Neuronal stem cell (in vitro differentiated cells): Measurements from ENCODE around the gene PLPP7.
"Not testable (repeated sequence)": the region's sequence is repeated elsewhere in the genome, so short reads cannot be mapped to it uniquely, and the experiment has no call there.

Source experiments
- DNase-seq: peaks from one replicate; pipeline ENCODE4 v3.0.0-alpha.2; 2013; ENCODE audit warnings: low spot score
- H2AFZ ChIP-seq: one replicate; pipeline ENCODE4 v1.6.1; 2013; ENCODE audit warnings: mild to moderate bottlenecking, low read length, inconsistent platforms
- H2AK5ac ChIP-seq: 2 replicates; pipeline ENCODE4 v1.6.1; 2013; ENCODE audit warnings: low read depth, mild to moderate bottlenecking, inconsistent platforms, low read length, moderate library complexity, mixed read lengths
- H2BK120ac ChIP-seq: 2 replicates; pipeline ENCODE4 v1.6.1; 2013; ENCODE audit warnings: low read depth, mild to moderate bottlenecking, inconsistent platforms, low read length, moderate library complexity, mixed read lengths
- H2BK12ac ChIP-seq: one replicate; pipeline ENCODE4 v1.6.1; 2013; ENCODE audit warnings: low read length, inconsistent platforms
- H2BK15ac ChIP-seq: 2 replicates; pipeline ENCODE4 v1.6.1; 2013; ENCODE audit warnings: mild to moderate bottlenecking, low read length, inconsistent platforms, mixed read lengths
- H2BK5ac ChIP-seq: one replicate; pipeline ENCODE4 v1.6.1; 2013; ENCODE audit warnings: inconsistent platforms, mild to moderate bottlenecking, low read length, moderate library complexity
- H3K14ac ChIP-seq: one replicate; pipeline ENCODE4 v1.6.1; 2013; ENCODE audit warnings: low read length, inconsistent platforms
- H3K18ac ChIP-seq: 2 replicates; pipeline ENCODE4 v1.6.1; 2013; ENCODE audit warnings: low read length, inconsistent platforms
- H3K23ac ChIP-seq: 2 replicates; pipeline ENCODE4 v1.6.1; 2013; ENCODE audit warnings: low read depth, mild to moderate bottlenecking, mixed read lengths, low read length, inconsistent platforms; ENCODE audit not compliant: poor library complexity
- H3K27ac ChIP-seq: replicated peaks from 3 replicates; pipeline ENCODE4 v1.5.1; 2013; ENCODE audit warnings: low read length, inconsistent platforms
- H3K27me3 ChIP-seq, 3 experiments: 2 replicates each; pipeline ENCODE4 v1.6.1; 2013; ENCODE audit warnings: low read length in 3 of 3, mild to moderate bottlenecking in 2 of 3, inconsistent platforms in 1 of 3, low read depth in 1 of 3, mixed read lengths in 1 of 3, moderate library complexity in 1 of 3; ENCODE audit not compliant: control insufficient read depth in 3 of 3, insufficient read depth in 3 of 3
- H3K36me3 ChIP-seq, 2 donors: replicated peaks in 1 of 2; 2 replicates each; pipeline ENCODE4 v1.6.1; 2013; ENCODE audit warnings: low read length in 2 of 2; ENCODE audit not compliant: control insufficient read depth in 2 of 2, insufficient read depth in 2 of 2
- H3K4ac ChIP-seq: 2 replicates; pipeline ENCODE4 v1.6.1; 2013; ENCODE audit warnings: inconsistent platforms, mild to moderate bottlenecking, low read length, moderate library complexity
- H3K4me1 ChIP-seq, 2 donors: 1 replicate in 1 of 2; 2 replicates in 1 of 2; pipeline ENCODE4 v1.6.1; 2013; ENCODE audit warnings: low read length in 2 of 2, low read depth in 1 of 2; ENCODE audit not compliant: control insufficient read depth in 2 of 2, insufficient read depth in 1 of 2
- H3K4me2 ChIP-seq: one replicate; pipeline ENCODE4 v1.6.1; 2013; ENCODE audit warnings: mild to moderate bottlenecking, low read length, inconsistent platforms; ENCODE audit not compliant: insufficient read depth, poor library complexity, severe bottlenecking
- H3K4me3 ChIP-seq, 2 donors: 2 replicates each; pipeline ENCODE4 v1.5.1; 2013; ENCODE audit warnings: low read length in 2 of 2, mild to moderate bottlenecking in 2 of 2, inconsistent platforms in 1 of 2, moderate library complexity in 1 of 2
- H3K79me1 ChIP-seq: one replicate; pipeline ENCODE4 v1.6.1; 2013; ENCODE audit warnings: low read depth, mild to moderate bottlenecking, inconsistent platforms, low read length, moderate library complexity
- H3K9ac ChIP-seq: one replicate; pipeline ENCODE4 v1.6.1; 2013; ENCODE audit warnings: mild to moderate bottlenecking, low read depth, low read length, inconsistent platforms; ENCODE audit not compliant: poor library complexity
- H3K9me3 ChIP-seq, 2 donors: replicated peaks in 1 of 2; 2 replicates each; pipeline versions ENCODE3 to v1.6.1; 2013; ENCODE audit warnings: low read length in 2 of 2, mild to moderate bottlenecking in 2 of 2, inconsistent platforms in 1 of 2, low read depth in 1 of 2, mixed read lengths in 1 of 2, moderate library complexity in 1 of 2; ENCODE audit not compliant: control insufficient read depth in 2 of 2, insufficient read depth in 1 of 2
- H4K8ac ChIP-seq: one replicate; pipeline ENCODE4 v1.6.1; 2013; ENCODE audit warnings: low read depth, mild to moderate bottlenecking, inconsistent platforms, low read length, moderate library complexity
- H4K91ac ChIP-seq: one replicate; pipeline ENCODE4 v1.6.1; 2013; ENCODE audit warnings: low read length, low read depth, mild to moderate bottlenecking, inconsistent platforms; ENCODE audit not compliant: poor library complexity
- WGBS, 2 donors: extraction: QIAGEN DNeasy Blood & Tissue Kit; methylation state at CpG; one replicate each; pipeline ENCODE4 v1.1.7; 2013; ENCODE audit warnings: missing lambda C conversion rate in 2 of 2, mixed read lengths in 1 of 2; ENCODE audit not compliant: insufficient read length in 2 of 2, insufficient replicate concordance in 1 of 2; ENCODE audit errors: extremely low coverage in 2 of 2; 5-methylcytosine and 5-hydroxymethylcytosine counted together

Gene PLPP7

GRCh38 chr9:131270171-131271015 is 19.1 kb upstream of the PLPP7 start:
- Histone ChIP-seq H2AFZ (peak overlapping the region; percentile 73), H3K14ac (no peak overlapping the region), H3K9me3 (no peaks in the 10 kb centered on the region), H2BK12ac (no peak overlapping the region), H3K23ac (peak overlapping the region; percentile 94), H3K27ac (no peak overlapping the region), H2BK5ac (no peak overlapping the region), H3K4me3 (no peak overlapping the region), H3K4me1 (peaks cover 11 to 13% of the 10 kb centered on the region in 2 donors), H3K9ac (no peak overlapping the region), H3K27me3 (peaks cover 0 to 5% (median 0%) of the 10 kb centered on the region in 3 experiments), H2BK15ac (peak overlapping the region; percentile 79), H3K4me2 (no peak overlapping the region), H4K91ac (no peak overlapping the region), H3K79me1 (no peaks in the 10 kb centered on the region), H2AK5ac (peak overlapping the region; percentile 8), H4K8ac (no peak overlapping the region), H2BK120ac (no peak overlapping the region), H3K4ac (no peak overlapping the region), H3K36me3 (no peaks in the 10 kb centered on the region), H3K18ac (peak overlapping the region; percentile 80)
- no CpG with 5 or more reads among the region's 20 CpGs for WGBS, 2 donors
- DNase-seq = no peak

DNA sequence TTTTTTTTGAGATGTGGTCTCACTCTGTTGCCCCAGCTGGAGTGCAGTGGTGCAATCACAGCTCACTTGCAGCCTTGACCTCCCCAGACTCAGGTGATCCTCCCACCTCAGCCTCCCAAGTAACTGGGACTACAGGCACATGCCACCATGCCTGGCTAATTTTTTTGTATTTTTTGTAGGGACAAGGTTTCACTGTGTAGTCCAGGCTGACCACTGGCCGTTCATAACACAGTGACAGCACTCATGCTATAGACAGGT is 18.6 kb upstream of the PLPP7 start:
- H2BK5ac ChIP-seq, H2BK15ac ChIP-seq, H3K4me2 ChIP-seq, H3K36me3 ChIP-seq, H2BK12ac ChIP-seq, H3K18ac ChIP-seq, H3K9ac ChIP-seq, H2BK120ac ChIP-seq, DNase-seq, H3K79me1 ChIP-seq, H3K9me3 ChIP-seq, H2AFZ ChIP-seq, H3K4me3 ChIP-seq, H4K91ac ChIP-seq, H4K8ac ChIP-seq, H2AK5ac ChIP-seq, H3K23ac ChIP-seq, H3K27ac ChIP-seq, H3K14ac ChIP-seq, H3K4ac ChIP-seq: not testable (repeated sequence)
- peaks cover 3 to 11% (median 6%) of the 10 kb centered on the region in 3 experiments for H3K27me3 ChIP-seq
- H3K4me1 ChIP-seq = peaks cover 11 to 14% of the 10 kb centered on the region in 2 donors
- no CpG with 5 or more reads among the region's 1 CpG for WGBS, 2 donors

DNA sequence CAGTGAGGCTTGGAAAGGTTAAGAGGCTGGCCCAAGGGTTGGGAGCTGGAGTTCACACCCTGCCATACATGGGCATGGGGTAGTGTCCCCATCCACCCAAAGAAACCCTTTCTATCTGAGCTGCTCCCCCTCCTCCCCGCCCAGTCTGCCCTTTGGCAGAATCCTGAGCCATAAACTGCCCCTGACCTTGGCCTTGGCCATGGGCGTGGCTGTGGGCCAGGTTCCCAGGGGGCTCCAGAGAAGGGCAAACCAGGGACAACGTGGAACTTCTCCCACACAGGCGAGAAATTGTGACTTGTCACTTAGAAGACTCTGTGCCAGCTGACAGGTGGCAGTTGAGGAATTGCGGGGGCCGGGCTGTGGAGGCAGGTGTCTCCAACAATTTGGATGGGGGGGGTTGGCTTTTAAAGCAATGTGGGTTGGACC is 18.0 kb upstream of the PLPP7 start:
- H3K14ac ChIP-seq = no peak overlapping the region
- no peak overlapping the region for H2BK15ac ChIP-seq
- no CpG with 5 or more reads among the region's 6 CpGs for WGBS, 2 donors
- H2BK12ac ChIP-seq = no peak overlapping the region
- H3K9ac ChIP-seq = no peak overlapping the region
- no peaks in the 10 kb centered on the region for H3K9me3 ChIP-seq
- no peak overlapping the region for H3K4me3 ChIP-seq
- no peak overlapping the region for H2BK120ac ChIP-seq
- no peak overlapping the region for H2AFZ ChIP-seq
- H3K27ac ChIP-seq = no peak overlapping the region
- DNase-seq = no peak
- H3K36me3 ChIP-seq = no peaks in the 10 kb centered on the region
- H3K18ac ChIP-seq = no peak overlapping the region
- no peak overlapping the region for H3K4ac ChIP-seq
- H4K91ac ChIP-seq = no peak overlapping the region
- H3K79me1 ChIP-seq = no peaks in the 10 kb centered on the region
- peaks cover 4 to 17% (median 11%) of the 10 kb centered on the region in 3 experiments for H3K27me3 ChIP-seq
- peak overlapping the region; percentile 76 for H3K23ac ChIP-seq
- H3K4me2 ChIP-seq = no peak overlapping the region
- no peak overlapping the region for H4K8ac ChIP-seq
- no peak overlapping the region for H2BK5ac ChIP-seq
- H2AK5ac ChIP-seq = no peak overlapping the region
- peaks cover 11 to 16% of the 10 kb centered on the region in 2 donors for H3K4me1 ChIP-seq

DNA sequence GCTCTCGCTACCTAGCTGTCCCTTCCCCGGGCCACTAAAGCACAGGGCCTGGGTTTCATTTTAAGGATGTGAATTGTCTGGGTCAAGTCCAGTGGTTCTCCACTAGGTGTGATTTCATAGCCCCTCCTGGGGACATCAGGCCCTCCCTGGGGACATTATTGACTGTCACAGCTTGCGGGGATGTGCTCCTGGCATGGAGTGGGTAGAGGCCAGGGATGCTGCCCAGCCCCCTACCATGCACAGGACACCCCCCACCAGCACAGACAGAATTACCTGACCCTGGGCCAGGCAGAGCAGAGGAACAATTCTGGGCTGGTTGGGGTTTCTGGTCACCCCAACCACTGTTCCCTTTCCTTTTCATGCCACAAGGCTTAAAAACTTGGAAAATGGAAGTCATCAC is 17.3 kb upstream of the PLPP7 start:
- Histone ChIP-seq H3K4me3 (no peak overlapping the region), H2BK120ac (no peak overlapping the region), H3K27me3 (peaks cover 4 to 17% (median 17%) of the 10 kb centered on the region in 3 experiments), H3K18ac (peak overlapping the region; percentile 45), H3K4ac (no peak overlapping the region), H3K14ac (no peak overlapping the region), H3K79me1 (no peaks in the 10 kb centered on the region), H4K8ac (no peak overlapping the region), H4K91ac (no peak overlapping the region), H2BK15ac (no peak overlapping the region), H3K4me1 (peaks cover 11 to 16% of the 10 kb centered on the region in 2 donors), H2AFZ (no peak overlapping the region), H3K9ac (no peak overlapping the region), H3K23ac (peak overlapping the region; percentile 61), H3K36me3 (no peaks in the 10 kb centered on the region), H3K27ac (no peak overlapping the region), H2AK5ac (no peak overlapping the region), H3K4me2 (no peak overlapping the region), H3K9me3 (no peaks in the 10 kb centered on the region), H2BK12ac (no peak overlapping the region), H2BK5ac (no peak overlapping the region)
- WGBS, 2 donors = no CpG with 5 or more reads among the region's 3 CpGs
- DNase-seq = no peak
